ENCODE measurements around the gene SMARCD3.

DNA sequence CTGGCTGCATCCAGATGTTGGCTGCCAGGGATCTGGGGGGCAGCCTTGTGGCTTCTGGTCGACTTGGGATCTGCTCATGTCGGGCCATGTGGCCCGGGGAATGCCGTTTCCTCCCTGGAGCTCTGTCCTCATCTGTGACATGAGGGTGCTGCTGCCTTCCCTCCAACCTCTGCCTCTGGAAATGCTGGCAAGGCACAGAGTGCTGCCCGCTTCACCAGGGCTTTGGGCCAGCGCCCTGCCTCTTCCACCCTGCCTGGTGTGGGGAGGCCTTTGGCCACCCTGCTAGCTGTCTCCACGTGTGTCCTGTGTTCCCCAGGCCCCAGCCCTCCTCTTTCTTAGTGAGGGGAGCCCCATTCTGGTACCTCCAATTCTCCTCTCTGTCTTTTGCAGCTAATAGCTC lies 5.8 kb upstream of the SMARCD3 start:
- TF ChIP-seq, protein P1, sequence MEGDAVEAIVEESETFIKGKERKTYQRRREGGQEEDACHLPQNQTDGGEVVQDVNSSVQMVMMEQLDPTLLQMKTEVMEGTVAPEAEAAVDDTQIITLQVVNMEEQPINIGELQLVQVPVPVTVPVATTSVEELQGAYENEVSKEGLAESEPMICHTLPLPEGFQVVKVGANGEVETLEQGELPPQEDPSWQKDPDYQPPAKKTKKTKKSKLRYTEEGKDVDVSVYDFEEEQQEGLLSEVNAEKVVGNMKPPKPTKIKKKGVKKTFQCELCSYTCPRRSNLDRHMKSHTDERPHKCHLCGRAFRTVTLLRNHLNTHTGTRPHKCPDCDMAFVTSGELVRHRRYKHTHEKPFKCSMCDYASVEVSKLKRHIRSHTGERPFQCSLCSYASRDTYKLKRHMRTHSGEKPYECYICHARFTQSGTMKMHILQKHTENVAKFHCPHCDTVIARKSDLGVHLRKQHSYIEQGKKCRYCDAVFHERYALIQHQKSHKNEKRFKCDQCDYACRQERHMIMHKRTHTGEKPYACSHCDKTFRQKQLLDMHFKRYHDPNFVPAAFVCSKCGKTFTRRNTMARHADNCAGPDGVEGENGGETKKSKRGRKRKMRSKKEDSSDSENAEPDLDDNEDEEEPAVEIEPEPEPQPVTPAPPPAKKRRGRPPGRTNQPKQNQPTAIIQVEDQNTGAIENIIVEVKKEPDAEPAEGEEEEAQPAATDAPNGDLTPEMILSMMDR (IDR thresholded peaks at IDR 0.05), result no peak
- no peak for TF ChIP-seq POLR2A (IDR thresholded peaks at IDR 0.05)
